H9 (cell line): ENCODE measurements around the gene SELENOI. TPM values are rescaled to one million over a fixed set of nuclear protein-coding genes. Genes with fewer than 3 reads are reported as not detected.
"Not testable (repeated sequence)": the region's sequence is repeated elsewhere in the genome, so short reads cannot be mapped to it uniquely, and the experiment has no call there.

Experiments used
- DNase-seq: peaks from one replicate; pipeline ENCODE4 v3.0.0-alpha.2; 2017
- H2AFZ ChIP-seq: one replicate; pipeline ENCODE4 v1.6.1; 2013; ENCODE audit warnings: mild to moderate bottlenecking, low read length, control low read depth, moderate library complexity
- H2AK5ac ChIP-seq: 2 replicates; pipeline ENCODE4 v1.6.1; 2013; ENCODE audit warnings: low read length, control low read depth, mixed read lengths; ENCODE audit not compliant: insufficient read length
- H2BK120ac ChIP-seq: one replicate; pipeline ENCODE4 v1.6.1; 2013; ENCODE audit warnings: low read depth, mild to moderate bottlenecking, low read length, control low read depth, inconsistent platforms; ENCODE audit not compliant: poor library complexity, severe bottlenecking
- H2BK12ac ChIP-seq: 2 replicates; pipeline ENCODE4 v1.6.1; 2013; ENCODE audit warnings: low read length, control low read depth, mixed read lengths, low read depth; ENCODE audit not compliant: insufficient read length
- H2BK15ac ChIP-seq: 2 replicates; pipeline ENCODE4 v1.6.1; 2013; ENCODE audit warnings: low read depth, low read length, control low read depth
- H2BK20ac ChIP-seq: one replicate; pipeline ENCODE4 v1.6.1; 2013; ENCODE audit warnings: low read depth, mild to moderate bottlenecking, low read length, control low read depth, inconsistent platforms; ENCODE audit not compliant: poor library complexity, severe bottlenecking
- H2BK5ac ChIP-seq: 2 replicates; pipeline ENCODE4 v1.6.1; 2013; ENCODE audit warnings: low read length, control low read depth, mixed read lengths; ENCODE audit not compliant: insufficient read length
- H3K14ac ChIP-seq: 2 replicates; pipeline ENCODE4 v1.6.1; 2013; ENCODE audit warnings: low read length, control low read depth; ENCODE audit not compliant: insufficient read depth
- H3K18ac ChIP-seq: 2 replicates; pipeline ENCODE4 v1.6.1; 2013; ENCODE audit warnings: low read depth, mild to moderate bottlenecking, mixed read lengths, low read length, control low read depth; ENCODE audit not compliant: insufficient read length
- H3K23ac ChIP-seq: 2 replicates; pipeline ENCODE4 v1.6.1; 2013; ENCODE audit warnings: low read length, control low read depth, mixed read lengths, low read depth; ENCODE audit not compliant: insufficient read length
- H3K23me2 ChIP-seq: 2 replicates; pipeline ENCODE4 v1.6.1; 2013; ENCODE audit warnings: low read depth, mild to moderate bottlenecking, mixed read lengths, low read length, control low read depth; ENCODE audit not compliant: insufficient read length, poor library complexity, severe bottlenecking
- H3K27ac ChIP-seq: 2 replicates; pipeline ENCODE4 v1.5.1; 2013; ENCODE audit warnings: low read length, control low read depth, mixed read lengths, low read depth; ENCODE audit not compliant: insufficient read length
- H3K27me3 ChIP-seq: 2 replicates; pipeline ENCODE4 v1.6.1; 2013; ENCODE audit warnings: low read length, control low read depth, inconsistent platforms; ENCODE audit not compliant: insufficient read depth
- H3K4ac ChIP-seq: 2 replicates; pipeline ENCODE4 v1.6.1; 2013; ENCODE audit warnings: low read depth, mild to moderate bottlenecking, control low read depth, inconsistent platforms, low read length, moderate library complexity
- H3K4me1 ChIP-seq: 2 replicates; pipeline ENCODE4 v1.6.1; 2013; ENCODE audit warnings: low read length, control low read depth, inconsistent platforms; ENCODE audit not compliant: insufficient read depth
- H3K4me2 ChIP-seq: 2 replicates; pipeline ENCODE4 v1.6.1; 2013; ENCODE audit warnings: low read length, control low read depth, mixed read lengths; ENCODE audit not compliant: insufficient read length, insufficient read depth
- H3K56ac ChIP-seq: 2 replicates; pipeline ENCODE4 v1.6.1; 2013; ENCODE audit warnings: low read depth, mild to moderate bottlenecking, mixed read lengths, low read length, control low read depth; ENCODE audit not compliant: insufficient read length
- H3K79me1 ChIP-seq: 2 replicates; pipeline ENCODE4 v1.6.1; 2013; ENCODE audit warnings: low read depth, mild to moderate bottlenecking, moderate library complexity, low read length, control low read depth, inconsistent platforms; ENCODE audit not compliant: insufficient read depth, poor library complexity, severe bottlenecking
- H3K79me2 ChIP-seq: 2 replicates; pipeline ENCODE4 v1.6.1; 2013; ENCODE audit warnings: low read length, control low read depth, inconsistent platforms; ENCODE audit not compliant: insufficient read depth
- H3K9ac ChIP-seq: 2 replicates; pipeline ENCODE4 v1.6.1; 2013; ENCODE audit warnings: low read length, control low read depth, mixed read lengths; ENCODE audit not compliant: insufficient read length; ENCODE audit errors: extremely low read depth
- H3K9me3 ChIP-seq: one replicate; pipeline ENCODE4 v1.6.1; 2013; ENCODE audit warnings: low read depth, low read length, inconsistent platforms; ENCODE audit not compliant: control insufficient read depth
- H3T11ph ChIP-seq: one replicate; pipeline ENCODE4 v1.6.1; 2013; ENCODE audit warnings: mild to moderate bottlenecking, low read length, control low read depth, inconsistent platforms
- H4K20me1 ChIP-seq: one replicate; pipeline ENCODE4 v1.6.1; 2013; ENCODE audit not compliant: control insufficient read depth, insufficient read length, insufficient read depth
- H4K5ac ChIP-seq: 2 replicates; pipeline ENCODE4 v1.6.1; 2013; ENCODE audit warnings: low read depth, mild to moderate bottlenecking, mixed read lengths, low read length, control low read depth; ENCODE audit not compliant: insufficient read length
- H4K8ac ChIP-seq: replicated peaks from 2 replicates; pipeline ENCODE4 v1.6.1; 2013; ENCODE audit warnings: low read length, control low read depth, mixed read lengths, low read depth; ENCODE audit not compliant: insufficient read length
- H4K91ac ChIP-seq: 2 replicates; pipeline ENCODE4 v1.6.1; 2013; ENCODE audit warnings: low read depth, mild to moderate bottlenecking, moderate library complexity, mixed read lengths, low read length, control low read depth; ENCODE audit not compliant: insufficient read length
- H3K27ac Mint-ChIP-seq, 3 experiments: 2 replicates in 2 of 3; 3 replicates in 1 of 3; pipeline ENCODE4 v1.8.0; 2020 to 2021; ENCODE audit warnings: mixed read lengths in 3 of 3, mild to moderate bottlenecking in 1 of 3, moderate library complexity in 1 of 3
- H3K27me3 Mint-ChIP-seq: 2 replicates; pipeline ENCODE4 v1.8.0; 2021; ENCODE audit warnings: low read depth, mild to moderate bottlenecking, moderate library complexity, mixed read lengths
- H3K36me3 Mint-ChIP-seq, 3 experiments: 2 replicates in 2 of 3; 3 replicates in 1 of 3; pipeline ENCODE4 v1.8.0; 2020 to 2021; ENCODE audit warnings: low read depth in 3 of 3, mixed read lengths in 3 of 3; ENCODE audit not compliant: insufficient read depth in 1 of 3
- H3K4me1 Mint-ChIP-seq, 2 experiments: 2 replicates each; pipeline ENCODE4 v1.8.0; 2020; ENCODE audit warnings: mixed read lengths in 2 of 2
- H3K4me3 Mint-ChIP-seq, 2 experiments: 2 replicates in 1 of 2; 3 replicates in 1 of 2; pipeline ENCODE4 v1.8.0; 2020 to 2021; ENCODE audit warnings: mild to moderate bottlenecking in 2 of 2, mixed read lengths in 2 of 2, moderate library complexity in 1 of 2
- H3K9me3 Mint-ChIP-seq, 2 experiments: 2 replicates in 1 of 2; 3 replicates in 1 of 2; pipeline ENCODE4 v1.8.0; 2020; ENCODE audit warnings: mild to moderate bottlenecking in 2 of 2, mixed read lengths in 2 of 2, moderate library complexity in 1 of 2
- WGBS: extraction: QIAGEN DNeasy Blood & Tissue Kit; methylation state at CpG from one replicate; pipeline ENCODE4 v1.1.7; 2013; ENCODE audit warnings: missing lambda C conversion rate, low lambda C conversion rate, mixed read lengths; ENCODE audit not compliant: insufficient read length; ENCODE audit errors: extremely low coverage; 5-methylcytosine and 5-hydroxymethylcytosine counted together
- total RNA-seq: library from RNA; stranded (reverse); gene quantifications from 2 replicates; pipeline ENCODE4 v1.2.1, GENCODE V29; 2021
- TF ChIP-seq, protein P1 (sequence below): fragments of 200-600 bp; sonication (generic); conservative IDR thresholded peaks from 3 replicates; pipeline ENCODE4 v1.8.0; 2021; ENCODE audit warnings: antibody characterized with exemption, mild to moderate bottlenecking

The SELENOI gene
- total RNA-seq, 1 experiment from 2014 or later, result 41.9 TPM

- H3K27ac ChIP-seq, result no peak overlapping the region
- no peak overlapping the region for H4K8ac ChIP-seq
- H3K9me3 ChIP-seq, result no peaks in the 10 kb centered on the region
- no peak overlapping the region for H2BK120ac ChIP-seq
- H3K27ac Mint-ChIP-seq, result no peak overlapping the region; a peak in 1 of 7 replicates
- no peak overlapping the region for H3K4me3 Mint-ChIP-seq
- no peak overlapping the region for H3K18ac ChIP-seq
- H3K4me1 Mint-ChIP-seq, result peaks cover 7 to 15% of the 10 kb centered on the region in 2 experiments
- no peaks in the 10 kb centered on the region; the same call in 1 of the 2 replicates for H3K4me1 ChIP-seq
- no peak overlapping the region for H2AFZ ChIP-seq
- no peaks in the 10 kb centered on the region; the same call in 1 of the 2 replicates for H3K27me3 Mint-ChIP-seq
- no peak overlapping the region for H3K4me2 ChIP-seq
- no peak overlapping the region for H3K14ac ChIP-seq
- no peak overlapping the region for H2AK5ac ChIP-seq
- no peak overlapping the region for H4K5ac ChIP-seq
- no CpG with 5 or more reads among the region's 3 CpGs for WGBS
- no peaks in the 10 kb centered on the region for H3K79me2 ChIP-seq
- no peaks in the 10 kb centered on the region for H3K27me3 ChIP-seq
- H3K56ac ChIP-seq, result no peak overlapping the region
- no peak overlapping the region for H4K91ac ChIP-seq
- H3K9me3 Mint-ChIP-seq, result no peaks in the 10 kb centered on the region
- H3K4ac ChIP-seq, result no peak overlapping the region
- H3K79me1 ChIP-seq, result no peaks in the 10 kb centered on the region
- no peak overlapping the region for H3K23ac ChIP-seq
- no peak overlapping the region for H2BK12ac ChIP-seq
- no peaks in the 10 kb centered on the region for H3K36me3 Mint-ChIP-seq
- H2BK5ac ChIP-seq, result no peak overlapping the region
- no peak overlapping the region for H2BK15ac ChIP-seq
- DNase-seq, result no peak
- H3K23me2 ChIP-seq, result no peaks in the 10 kb centered on the region
- H3K9ac ChIP-seq, result no peak overlapping the region
- no peaks in the 10 kb centered on the region for H4K20me1 ChIP-seq
- H2BK20ac ChIP-seq, result no peak overlapping the region
- TF ChIP-seq, protein P1, sequence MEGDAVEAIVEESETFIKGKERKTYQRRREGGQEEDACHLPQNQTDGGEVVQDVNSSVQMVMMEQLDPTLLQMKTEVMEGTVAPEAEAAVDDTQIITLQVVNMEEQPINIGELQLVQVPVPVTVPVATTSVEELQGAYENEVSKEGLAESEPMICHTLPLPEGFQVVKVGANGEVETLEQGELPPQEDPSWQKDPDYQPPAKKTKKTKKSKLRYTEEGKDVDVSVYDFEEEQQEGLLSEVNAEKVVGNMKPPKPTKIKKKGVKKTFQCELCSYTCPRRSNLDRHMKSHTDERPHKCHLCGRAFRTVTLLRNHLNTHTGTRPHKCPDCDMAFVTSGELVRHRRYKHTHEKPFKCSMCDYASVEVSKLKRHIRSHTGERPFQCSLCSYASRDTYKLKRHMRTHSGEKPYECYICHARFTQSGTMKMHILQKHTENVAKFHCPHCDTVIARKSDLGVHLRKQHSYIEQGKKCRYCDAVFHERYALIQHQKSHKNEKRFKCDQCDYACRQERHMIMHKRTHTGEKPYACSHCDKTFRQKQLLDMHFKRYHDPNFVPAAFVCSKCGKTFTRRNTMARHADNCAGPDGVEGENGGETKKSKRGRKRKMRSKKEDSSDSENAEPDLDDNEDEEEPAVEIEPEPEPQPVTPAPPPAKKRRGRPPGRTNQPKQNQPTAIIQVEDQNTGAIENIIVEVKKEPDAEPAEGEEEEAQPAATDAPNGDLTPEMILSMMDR, result no peak
- H3T11ph ChIP-seq, result no peak overlapping the region
Measured at GRCh38 chr2:26330604-26331003, 15.3 kb upstream of the SELENOI start.

DNA sequence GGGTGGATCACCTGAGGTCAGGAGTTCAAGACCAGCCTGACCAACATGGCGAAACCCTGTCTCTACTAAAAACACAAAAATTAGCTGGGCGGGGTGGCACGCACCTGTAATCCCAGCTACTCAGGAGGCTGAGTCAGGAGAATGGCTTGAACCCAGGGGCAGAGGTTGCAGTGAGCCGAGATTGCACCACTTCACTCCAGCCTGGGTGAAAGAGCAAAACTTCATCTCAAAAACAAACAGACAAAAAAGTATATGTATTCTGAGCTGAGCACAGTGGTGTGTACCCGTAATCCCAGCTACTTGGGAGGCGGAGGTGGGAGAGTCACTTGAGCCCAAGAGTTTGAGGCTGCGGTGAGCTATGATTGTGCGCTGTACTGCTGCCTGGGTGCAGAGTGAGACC, 14.6 kb upstream of the SELENOI start:
- H2BK20ac ChIP-seq, H3K27ac Mint-ChIP-seq, H3K18ac ChIP-seq, H3K27me3 Mint-ChIP-seq, H3K4ac ChIP-seq, H3T11ph ChIP-seq, H3K4me1 ChIP-seq, H2BK12ac ChIP-seq, H3K27me3 ChIP-seq, H4K91ac ChIP-seq, DNase-seq, H3K9me3 Mint-ChIP-seq, H3K36me3 Mint-ChIP-seq, H2BK120ac ChIP-seq, H4K20me1 ChIP-seq, H2AK5ac ChIP-seq, H3K4me3 Mint-ChIP-seq, H3K27ac ChIP-seq, H3K4me2 ChIP-seq, H2BK15ac ChIP-seq, H4K8ac ChIP-seq, H3K79me2 ChIP-seq, H3K9me3 ChIP-seq, H3K79me1 ChIP-seq, H3K56ac ChIP-seq, H3K9ac ChIP-seq, H2BK5ac ChIP-seq, H4K5ac ChIP-seq, H3K23me2 ChIP-seq, H3K23ac ChIP-seq, H3K14ac ChIP-seq, H2AFZ ChIP-seq: not testable (repeated sequence)
- whole genome bisulfite sequencing, result no CpG with 5 or more reads among the region's 8 CpGs
- H3K4me1 Mint-ChIP-seq, result peaks cover 7 to 15% of the 10 kb centered on the region in 2 experiments
